Neuron (in vitro differentiated cells): ENCODE results near the gene ALDH9A1.

ENCODE experiments used
- H2AFZ ChIP-seq: one replicate; pipeline ENCODE4 v1.6.1; 2013; ENCODE audit warnings: low read depth, mild to moderate bottlenecking, inconsistent platforms, low read length, moderate library complexity
- H3K27me3 ChIP-seq: one replicate; pipeline ENCODE4 v1.6.1; 2013; ENCODE audit warnings: low read length; ENCODE audit not compliant: insufficient read depth
- H3K36me3 ChIP-seq: one replicate; pipeline ENCODE4 v1.6.1; 2013; ENCODE audit warnings: low read length; ENCODE audit not compliant: insufficient read depth
- H3K4me1 ChIP-seq: one replicate; pipeline ENCODE4 v1.6.1; 2013; ENCODE audit warnings: low read length; ENCODE audit not compliant: insufficient read depth
- H3K4me3 ChIP-seq: 2 replicates; pipeline ENCODE4 v1.5.1; 2013; ENCODE audit warnings: mild to moderate bottlenecking, low read length, moderate library complexity
- H3K9me3 ChIP-seq: one replicate; pipeline ENCODE4 v1.6.1; 2013; ENCODE audit warnings: low read length

The ALDH9A1 gene

GRCh38 chr1:165633614-165634013 is 64.7 kb downstream of the ALDH9A1 start:
- no peak overlapping the region for H3K4me3 ChIP-seq
- peaks cover 21% of the 10 kb centered on the region for H3K4me1 ChIP-seq
- H3K36me3 ChIP-seq: no peaks in the 10 kb centered on the region
- H3K27me3 ChIP-seq: no peaks in the 10 kb centered on the region
- H3K9me3 ChIP-seq: no peaks in the 10 kb centered on the region
- H2AFZ ChIP-seq: no peak overlapping the region

GRCh38 chr1:165632491-165632890 is 65.9 kb downstream of the ALDH9A1 start:
- H3K4me3 ChIP-seq: peak overlapping the region; percentile 80
- no peaks in the 10 kb centered on the region for H3K9me3 ChIP-seq
- no peaks in the 10 kb centered on the region for H3K36me3 ChIP-seq
- H2AFZ ChIP-seq: no peak overlapping the region
- H3K4me1 ChIP-seq: peaks cover 21% of the 10 kb centered on the region
- H3K27me3 ChIP-seq: no peaks in the 10 kb centered on the region

- Histone ChIP-seq H3K36me3 (no peaks in the 10 kb centered on the region), H2AFZ (peak overlapping the region; percentile 95), H3K4me1 (peaks cover 21% of the 10 kb centered on the region), H3K9me3 (no peaks in the 10 kb centered on the region), H3K4me3 (peak overlapping the region; percentile 80), H3K27me3 (no peaks in the 10 kb centered on the region)
Observed at GRCh38 chr1:165632152-165632469, 66.3 kb downstream of the ALDH9A1 start.

- H3K27me3 ChIP-seq: no peaks in the 10 kb centered on the region
- peak overlapping the region; percentile 80 for H3K4me3 ChIP-seq
- peak overlapping the region; percentile 95 for H2AFZ ChIP-seq
- H3K9me3 ChIP-seq: no peaks in the 10 kb centered on the region
- H3K36me3 ChIP-seq: no peaks in the 10 kb centered on the region
- peaks cover 21% of the 10 kb centered on the region for H3K4me1 ChIP-seq
Observed at GRCh38 chr1:165631342-165632151, 66.8 kb downstream of the ALDH9A1 start.

- no peaks in the 10 kb centered on the region for H3K9me3 ChIP-seq
- H3K27me3 ChIP-seq: no peaks in the 10 kb centered on the region
- peak within 1 kb of the TSS; percentile 95 for H2AFZ ChIP-seq
- H3K36me3 ChIP-seq: no peaks in the 10 kb centered on the region
- H3K4me3 ChIP-seq: peak within 1 kb of the TSS; percentile 80
- H3K4me1 ChIP-seq: peaks cover 21% of the 10 kb centered on the region
Observed at GRCh38 chr1:165630629-165631341, 67.6 kb downstream of the ALDH9A1 start, which contains the start of gene MGST3. TSS of gene MGST3 (plus strand) at chr1:165631234. CDS start at chr1:165649848, 18,614 bp downstream.

- H3K27me3 ChIP-seq: no peaks in the 10 kb centered on the region
- H2AFZ ChIP-seq: peak overlapping the region; percentile 95
- no peaks in the 10 kb centered on the region for H3K36me3 ChIP-seq
- peaks cover 21% of the 10 kb centered on the region for H3K4me1 ChIP-seq
- H3K4me3 ChIP-seq: peak overlapping the region; percentile 80
- no peaks in the 10 kb centered on the region for H3K9me3 ChIP-seq
Observed at GRCh38 chr1:165629848-165630628, 68.3 kb downstream of the ALDH9A1 start.

- no peaks in the 10 kb centered on the region for H3K9me3 ChIP-seq
- no peaks in the 10 kb centered on the region for H3K36me3 ChIP-seq
- H3K27me3 ChIP-seq: peaks cover 4% of the 10 kb centered on the region
- H3K4me3 ChIP-seq: no peak overlapping the region
- H3K4me1 ChIP-seq: peaks cover 21% of the 10 kb centered on the region
- no peak overlapping the region for H2AFZ ChIP-seq
Observed at GRCh38 chr1:165629151-165629550, 69.2 kb downstream of the ALDH9A1 start.

- Histone ChIP-seq H2AFZ (no peak overlapping the region), H3K9me3 (no peaks in the 10 kb centered on the region), H3K4me3 (no peak overlapping the region), H3K27me3 (peaks cover 5% of the 10 kb centered on the region), H3K4me1 (peaks cover 19% of the 10 kb centered on the region), H3K36me3 (no peaks in the 10 kb centered on the region)
Observed at GRCh38 chr1:165628147-165628822, 70.1 kb downstream of the ALDH9A1 start.

- H3K4me1 ChIP-seq: no peaks in the 10 kb centered on the region
- no peaks in the 10 kb centered on the region for H3K9me3 ChIP-seq
- no peaks in the 10 kb centered on the region for H3K36me3 ChIP-seq
- H3K27me3 ChIP-seq: peaks cover 8% of the 10 kb centered on the region
- no peak overlapping the region for H2AFZ ChIP-seq
- H3K4me3 ChIP-seq: no peak overlapping the region
Observed at GRCh38 chr1:165624441-165624840, 73.9 kb downstream of the ALDH9A1 start.

GRCh38 chr1:165623624-165624023 is 74.7 kb downstream of the ALDH9A1 start:
- Histone ChIP-seq H3K4me1 (no peaks in the 10 kb centered on the region), H3K4me3 (no peak overlapping the region), H2AFZ (no peak overlapping the region), H3K9me3 (no peaks in the 10 kb centered on the region), H3K27me3 (peaks cover 8% of the 10 kb centered on the region), H3K36me3 (no peaks in the 10 kb centered on the region)

- H3K36me3 ChIP-seq: no peaks in the 10 kb centered on the region
- no peaks in the 10 kb centered on the region for H3K4me1 ChIP-seq
- H3K9me3 ChIP-seq: no peaks in the 10 kb centered on the region
- peaks cover 10% of the 10 kb centered on the region for H3K27me3 ChIP-seq
- no peak overlapping the region for H3K4me3 ChIP-seq
- no peak overlapping the region for H2AFZ ChIP-seq
Observed at GRCh38 chr1:165619647-165620151, 78.7 kb downstream of the ALDH9A1 start.

- Histone ChIP-seq H3K27me3 (peaks cover 5% of the 10 kb centered on the region), H3K36me3 (no peaks in the 10 kb centered on the region), H3K4me3 (no peak overlapping the region), H3K9me3 (no peaks in the 10 kb centered on the region), H3K4me1 (no peaks in the 10 kb centered on the region), H2AFZ (no peak overlapping the region)
Observed at GRCh38 chr1:165616987-165617546, 81.3 kb downstream of the ALDH9A1 start.
